SK-MEL-5 (cell line): ENCODE data around the gene SLF2. TPM values are rescaled to one million over a fixed set of nuclear protein-coding genes. Genes with fewer than 3 reads are reported as not detected.
"Not testable (repeated sequence)": the region's sequence is repeated elsewhere in the genome, so short reads cannot be mapped to it uniquely, and the experiment has no call there.

Experiments
- DNase-seq: peaks from one replicate; pipeline ENCODE4 v3.0.0-alpha.2; 2016; ENCODE audit warnings: low read depth, low spot score
- in situ Hi-C: cut with HindIII; loops from 2 replicates; pipeline ENCODE4 v1.10.0; 2016; ENCODE audit warnings: low sequenced_read_pairs, high pct_unique_total_duplicates, low pct_unique_long_range_greater_than_20kb
- total RNA-seq: library from RNA; depleted of rRNA; stranded (reverse); fragments of >200 nt; shearing (Covaris generic); gene quantifications from 2 replicates; pipeline ENCODE4 v1.2.3, GENCODE V29; 2014

The SLF2 gene
- total RNA-seq, 1 experiment from 2014 or later: 21.8 TPM

GRCh38 chr10:100968062-100968736, 55.4 kb downstream of the SLF2 start:
- in situ Hi-C loops: no loop called here
- no peak for DNase-seq

GRCh38 chr10:100968863-100969186, 56.1 kb downstream of the SLF2 start:
- no peak for DNase-seq
- in situ Hi-C loops: no loop called here

GRCh38 chr10:100969187-100970075, 56.7 kb downstream of the SLF2 start, which contains the start of gene SEMA4G:
Gene SEMA4G, plus strand, starts transcription at chr10:100969504. Its CDS starts 3,409 bp downstream, at chr10:100972913.
- in situ Hi-C loops: no loop called here
- peak; percentile 21 for DNase-seq

- peak; percentile 19 for DNase-seq
- in situ Hi-C loops: no loop called here
Observed at GRCh38 chr10:100970076-100970913, 57.5 kb downstream of the SLF2 start.

GRCh38 chr10:100970914-100971811, 58.4 kb downstream of the SLF2 start:
- DNase-seq: no peak
- in situ Hi-C loops: no loop called here

- in situ Hi-C loops: no loop called here
- DNase-seq: no peak
Observed at GRCh38 chr10:100972115-100972903, 59.5 kb downstream of the SLF2 start.

- in situ Hi-C loops: no loop called here
Observed at GRCh38 chr10:100972904-100973535, 60.3 kb downstream of the SLF2 start.

GRCh38 chr10:100975397-100975796, 62.6 kb downstream of the SLF2 start:
- DNase-seq, in situ Hi-C loops: not testable (repeated sequence)

More at GRCh38 chr10:100972904-100973535, 60.3 kb downstream of the SLF2 start:
- DNase-seq: no peak

- in situ Hi-C loops: no loop called here
- DNase-seq: no peak
Observed at GRCh38 chr10:100976906-100977305, 64.1 kb downstream of the SLF2 start.

GRCh38 chr10:100977436-100977835, 64.7 kb downstream of the SLF2 start:
- in situ Hi-C loops: no loop called here
- no peak for DNase-seq

- in situ Hi-C loops: no loop called here
- no peak for DNase-seq
Observed at GRCh38 chr10:100978121-100978900, 65.5 kb downstream of the SLF2 start.

GRCh38 chr10:100978901-100979195, 66.1 kb downstream of the SLF2 start:
- DNase-seq: no peak
- in situ Hi-C loops: no loop called here

- DNase-seq: no peak
- in situ Hi-C loops: no loop called here
Observed at GRCh38 chr10:100979791-100980272, 67.1 kb downstream of the SLF2 start.

- in situ Hi-C loops: no loop called here
- DNase-seq: no peak
Observed at GRCh38 chr10:100980311-100980710, 67.5 kb downstream of the SLF2 start.

- no peak for DNase-seq
- in situ Hi-C loops: no loop called here
Observed at GRCh38 chr10:100980711-100981110, 67.9 kb downstream of the SLF2 start.
